Measurements from ENCODE around the gene B3GAT1. TPM values are rescaled to one million over a fixed set of nuclear protein-coding genes. Genes with fewer than 3 reads are reported as not detected.

Gene B3GAT1
- polyA plus RNA-seq, 3 donors = 4.0 to 6.4 (median 5.0) TPM

DNA sequence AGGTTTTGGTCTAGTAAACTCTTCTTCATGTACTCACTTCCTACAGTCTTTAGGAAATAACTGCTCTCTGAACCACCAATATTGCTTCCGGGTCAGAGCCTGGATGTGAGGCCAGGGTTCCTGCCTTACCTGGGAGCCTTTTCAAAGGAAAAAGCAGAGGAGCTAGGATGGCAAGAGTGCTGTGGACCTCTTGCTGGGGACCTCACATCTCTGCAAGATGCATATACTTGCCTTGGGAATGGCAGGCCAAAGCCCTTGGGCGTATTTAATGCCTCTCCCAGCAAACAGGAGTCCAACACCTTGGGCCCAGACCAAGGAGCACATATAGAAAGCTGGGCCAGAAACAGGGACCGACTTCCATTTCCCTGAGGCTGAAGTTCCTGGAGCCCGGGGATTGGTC lies 75.0 kb downstream of the B3GAT1 start:
- DNase-seq = no peak

DNA sequence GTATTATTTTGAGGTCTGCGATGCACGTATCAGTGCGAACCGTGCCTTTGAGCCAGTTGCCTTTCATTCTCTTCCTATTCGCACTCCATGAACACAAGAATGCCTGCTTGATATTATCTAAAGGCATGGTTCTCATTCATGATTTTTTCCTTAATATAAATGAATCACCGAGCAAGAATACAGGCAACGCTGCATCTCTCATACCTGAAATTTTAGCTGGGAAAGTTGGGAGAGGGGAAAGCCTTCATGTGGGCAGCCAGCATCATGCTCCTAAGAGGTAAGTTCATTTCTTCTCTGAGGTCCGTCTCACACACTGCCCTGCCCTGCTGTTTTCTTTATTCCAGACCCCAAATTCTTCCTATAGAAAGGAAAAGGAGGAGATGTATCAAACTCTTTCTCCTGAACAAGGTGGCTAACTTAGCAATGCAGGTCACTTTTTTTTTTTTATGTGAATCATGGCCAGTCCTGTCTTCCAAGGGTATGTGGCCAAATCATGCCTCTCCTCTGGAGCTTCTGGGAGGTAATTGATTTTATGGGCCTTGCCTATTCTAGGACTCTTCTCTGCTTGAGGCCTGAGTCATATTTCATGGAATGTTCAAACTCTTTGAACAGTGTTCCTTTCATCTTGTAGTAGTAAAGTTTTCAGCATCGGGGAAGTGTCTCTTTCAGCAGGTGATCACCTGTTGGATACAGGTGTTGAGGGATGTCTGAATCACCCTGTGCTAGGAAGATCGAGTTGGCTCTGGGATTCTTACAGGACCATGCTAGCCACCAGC lies 77.1 kb downstream of the B3GAT1 start:
- DNase-seq = no peak

- DNase-seq = no peak
Measured at GRCh38 chr11:134333946-134334345, 78.1 kb downstream of the B3GAT1 start.

- DNase-seq = no peak
Measured at GRCh38 chr11:134333312-134333711, 78.7 kb downstream of the B3GAT1 start.

DNA sequence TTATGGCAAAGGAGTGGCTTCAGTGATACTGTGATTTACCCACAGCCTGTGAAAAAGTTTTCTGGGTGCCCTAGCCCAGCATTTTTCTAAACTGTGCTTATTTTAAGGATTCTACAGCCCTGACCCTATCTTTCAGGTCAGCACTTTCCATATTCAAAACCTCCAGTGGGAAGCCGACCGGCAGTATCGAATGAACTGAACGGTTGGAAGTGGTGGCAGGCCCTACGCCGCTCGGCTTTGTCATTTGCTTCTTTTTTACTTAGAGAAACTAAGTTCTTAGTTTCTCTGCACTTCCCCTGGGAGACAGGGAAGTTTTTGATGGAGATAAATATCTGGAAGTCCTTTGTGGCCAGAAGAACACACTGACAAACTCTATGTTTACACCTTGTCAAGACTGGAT lies 79.3 kb downstream of the B3GAT1 start:
- DNase-seq = no peak

GRCh38 chr11:134332189-134332631 lies 79.8 kb downstream of the B3GAT1 start:
- DNase-seq = peak; percentile 20

- peak; percentile 53 for DNase-seq
Measured at GRCh38 chr11:134331354-134332188, 80.5 kb downstream of the B3GAT1 start, which contains the start of gene GLB1L2. Gene GLB1L2 (plus strand): TSS chr11:134331988. CDS start chr11:134332062, 74 bp downstream.

GRCh38 chr11:134330611-134331353 lies 81.3 kb downstream of the B3GAT1 start:
- no peak for DNase-seq

Other genes starting within 250 kb of the B3GAT1 start
- 10 to 100 TPM; 31.8 to 40.9 (median 37.5) TPM for gene NCAPD3, start 188.3 kb downstream of the B3GAT1 start, polyA plus RNA-seq (ENCODE audit: insufficient read length in 3 of 3)
- gene VPS26B, start 187.6 kb downstream of the B3GAT1 start, polyA plus RNA-seq (ENCODE audit: insufficient read length in 3 of 3) = 10 to 100 TPM; 48.9 to 61.2 (median 59.8) TPM
- 10 to 100 TPM; 63.7 to 78.8 (median 76.2) TPM for gene THYN1, start 158.9 kb downstream of the B3GAT1 start, polyA plus RNA-seq (ENCODE audit: insufficient read length in 3 of 3)
- gene ACAD8, start 158.7 kb downstream of the B3GAT1 start, polyA plus RNA-seq (ENCODE audit: insufficient read length in 3 of 3) = 10 to 100 TPM; 41.2 to 56.3 (median 50.3) TPM
- gene GLB1L3, start 135.9 kb downstream of the B3GAT1 start, polyA plus RNA-seq (ENCODE audit: insufficient read length in 3 of 3) = 1 to 10 TPM; 1.6 to 1.8 (median 1.8) TPM
- gene GLB1L2, start 80.3 kb downstream of the B3GAT1 start, polyA plus RNA-seq (ENCODE audit: insufficient read length in 3 of 3) = 10 to 100 TPM; 19.7 to 28.7 (median 24.5) TPM